HepG2 (cell line): Measurements from ENCODE around the gene CAMKK1. TPM values are rescaled to one million over a fixed set of nuclear protein-coding genes. Genes with fewer than 3 reads are reported as not detected.

Source experiments
- ATAC-seq: fragments of 200-7000 bp; cut with Tn5 transposase; 3 replicates; pipeline ENCODE4 v1.9.1; 2020; ENCODE audit warnings: mild to moderate bottlenecking, moderate library complexity
- BruUV-seq: library from RNA; stranded (reverse); fragments of 400-500 nt; replicated peaks from 2 replicates; lab custom pipeline; 2021; lab: Mats Ljungman, UMichigan
- CTCF ChIA-PET: fragments of 300-600 bp; formaldehyde crosslinking; extraction: SDS; loops from one replicate; lab custom pipeline; 2021; ENCODE audit warnings: low total read pairs, inconsistent platforms, low intra/inter-chr PET ratio; lab: Yijun Ruan, JAX
- POLR2A ChIA-PET: fragments of 350-600 bp; sonication (Branson Sonifier 250); formaldehyde crosslinking; loops from one replicate; lab custom pipeline; 2020; ENCODE audit warnings: antibody characterized with exemption, inconsistent platforms; lab: Yijun Ruan, JAX
- DNase-seq: peaks from one replicate; pipeline ENCODE4 v3.0.0-alpha.2; 2015; ENCODE audit warnings: low spot score
- FAIRE-seq: peaks from 3 replicates; lab custom pipeline; 2011; peaks lifted over from hg19 to GRCh38; lab: Jason Lieb, UNC
- H2AFZ ChIP-seq: one replicate; pipeline ENCODE4 v1.6.1; 2011; ENCODE audit warnings: low read length, inconsistent platforms
- H3K27ac ChIP-seq: fragments of 300-600 bp; 3 replicates; pipeline ENCODE4 v1.8.0; 2011; ENCODE audit warnings: mixed run types, mild to moderate bottlenecking, mixed read lengths, low read length, inconsistent platforms; ENCODE audit not compliant: insufficient read depth; ENCODE audit errors: extremely low read length
- H3K27me3 ChIP-seq, 2 experiments: fragments of 200-600 bp in 1 of 2; 2 replicates in 1 of 2; 3 replicates in 1 of 2; pipeline versions ENCODE4 v1.6.0 to v1.8.0; 2011; ENCODE audit warnings: low read length in 2 of 2, mild to moderate bottlenecking in 2 of 2, moderate library complexity in 2 of 2, inconsistent platforms in 1 of 2; ENCODE audit not compliant: insufficient read depth in 2 of 2, control insufficient read depth in 1 of 2
- H3K36me3 ChIP-seq, 2 experiments: fragments of 200-600 bp in 1 of 2; replicated peaks in 1 of 2; 2 replicates in 1 of 2; 3 replicates in 1 of 2; pipeline versions ENCODE4 v1.5.1 to v1.8.0; 2011; ENCODE audit warnings: low read length in 2 of 2, inconsistent platforms in 1 of 2; ENCODE audit not compliant: insufficient read depth in 2 of 2, control insufficient read depth in 1 of 2
- H3K4me1 ChIP-seq: 2 replicates; pipeline ENCODE4 v1.5.1; 2012; ENCODE audit warnings: low read length, inconsistent platforms; ENCODE audit not compliant: insufficient read depth
- H3K4me2 ChIP-seq: 2 replicates; pipeline ENCODE4 v1.6.0; 2011; ENCODE audit warnings: low read depth, low read length, inconsistent platforms
- H3K4me3 ChIP-seq, 3 experiments: fragments of 200-600 bp in 1 of 3; sonication (generic), shearing (Covaris generic) in 1 of 3; replicated peaks in 1 of 3; 2 replicates each; pipeline ENCODE4 v1.5.1; 2011 to 2016; ENCODE audit warnings: low read length in 3 of 3, inconsistent platforms in 2 of 3, low read depth in 2 of 3, mild to moderate bottlenecking in 2 of 3, control low read depth in 1 of 3, mixed read lengths in 1 of 3; ENCODE audit not compliant: insufficient read depth in 1 of 3
- H3K79me2 ChIP-seq: one replicate; pipeline ENCODE4 v1.6.1; 2011; ENCODE audit warnings: low read length, inconsistent platforms; ENCODE audit not compliant: insufficient read depth
- H3K9ac ChIP-seq: 2 replicates; pipeline ENCODE4 v1.6.0; 2011; ENCODE audit warnings: mild to moderate bottlenecking, low read depth, low read length, inconsistent platforms; ENCODE audit not compliant: insufficient read depth
- H3K9me3 ChIP-seq: 2 replicates; pipeline ENCODE4 v1.5.1; 2012; ENCODE audit warnings: mild to moderate bottlenecking, low read length
- H4K20me1 ChIP-seq: 2 replicates; pipeline ENCODE4 v1.6.0; 2011; ENCODE audit warnings: inconsistent platforms, mild to moderate bottlenecking, low read length, moderate library complexity; ENCODE audit not compliant: insufficient read depth
- DNMT1 ChIP-seq: sonication (generic); formaldehyde crosslinking; IDR thresholded peaks from 2 replicates; pipeline ENCODE4 v1.5.1; 2020; ENCODE audit warnings: mild to moderate bottlenecking, missing genetic modification reagents
- MIER2 ChIP-seq: IDR thresholded peaks from 2 replicates; pipeline ENCODE4 v1.6.1; 2016; ENCODE audit warnings: missing biosample characterization, missing genetic modification reagents
- SIX1 ChIP-seq: sonication (generic); formaldehyde crosslinking; IDR thresholded peaks from 2 replicates; pipeline ENCODE4 v1.4.0; 2020; ENCODE audit warnings: missing genetic modification reagents, borderline replicate concordance
- SMARCC2 ChIP-seq: fragments of 450-650 bp; IDR thresholded peaks from 2 replicates; pipeline ENCODE4 v1.6.1; 2017; ENCODE audit warnings: antibody characterized with exemption, mild to moderate bottlenecking
- ZBTB42 ChIP-seq: sonication (generic); formaldehyde crosslinking; IDR thresholded peaks from 2 replicates; pipeline ENCODE4 v1.5.0; 2020; ENCODE audit warnings: mild to moderate bottlenecking, missing genetic modification reagents
- ZKSCAN1 ChIP-seq: fragments of 150-350 bp; IDR thresholded peaks from 2 replicates; pipeline ENCODE4 v1.6.1; 2014; ENCODE audit warnings: low read length
- ZNF124 ChIP-seq: sonication (generic); formaldehyde crosslinking; IDR thresholded peaks from 2 replicates; pipeline ENCODE4 v1.4.0; 2020; ENCODE audit warnings: missing genetic modification reagents
- ZNF225 ChIP-seq: sonication (generic); formaldehyde crosslinking; IDR thresholded peaks from 2 replicates; pipeline ENCODE4 v1.4.0; 2020; ENCODE audit warnings: mild to moderate bottlenecking, missing genetic modification reagents
- ZNF30 ChIP-seq: sonication (generic); formaldehyde crosslinking; IDR thresholded peaks from 2 replicates; pipeline ENCODE4 v1.5.0; 2020; ENCODE audit warnings: mild to moderate bottlenecking, missing genetic modification reagents
- ZNF761 ChIP-seq: sonication (generic); formaldehyde crosslinking; conservative IDR thresholded peaks from 2 replicates; pipeline ENCODE4 v1.4.0; 2020; ENCODE audit warnings: mild to moderate bottlenecking, missing genetic modification reagents
- WGBS: methylation state at CpG from one replicate; pipeline ENCODE4 v1.1.6; 2017; ENCODE audit warnings: low lambda C conversion rate; 5-methylcytosine and 5-hydroxymethylcytosine counted together
- in situ Hi-C: cut with HindIII; loops from 2 replicates; pipeline ENCODE4 v1.10.0; 2017; ENCODE audit warnings: low pct_unique_long_range_greater_than_20kb; ENCODE audit not compliant: extremely low pct_ligation_motif_present
- intact Hi-C: fragments of 100-400 bp; cut with micrococcal nuclease; formaldehyde crosslinking; loops from one replicate; pipeline ENCODE4 v1.10.0; 2022; ENCODE audit not compliant: unreplicated experiment
- polyA plus RNA-seq, 8 experiments: library from polyadenylated mRNA; depleted of rRNA in 3 of 8; stranded (reverse) in 7 of 8; unstranded in 1 of 8; fragments of >200 nt; fragmentation: Illumina TruSeq in 4 of 8; extraction: Trizol in 4 of 8; gene quantifications; 2 replicates each; pipeline versions ENCODE4 v1.2.1 to v1.2.3, GENCODE V29; 2011 to 2016; ENCODE audit warnings: low read depth in 4 of 8, missing spikeins in 1 of 8, mixed read lengths in 1 of 8; ENCODE audit not compliant: insufficient read depth in 1 of 8
- total RNA-seq, 5 experiments: library from RNA; depleted of rRNA; stranded (reverse); fragments of >200 nt; fragmentation: Illumina TruSeq; extraction: Trizol; gene quantifications; 2 replicates each; pipeline ENCODE4 v1.2.3, GENCODE V29; 2016; ENCODE audit warnings: low read depth in 1 of 5
- TF ChIP-seq, protein P1 (sequence below): sonication (generic); formaldehyde crosslinking; IDR thresholded peaks from 2 replicates; pipeline ENCODE4 v1.5.0; 2020; ENCODE audit warnings: mild to moderate bottlenecking, missing genetic modification reagents, borderline replicate concordance
- TF ChIP-seq, protein P2 (sequence below): sonication (generic); formaldehyde crosslinking; IDR thresholded peaks from 2 replicates; pipeline ENCODE4 v1.5.0; 2020; ENCODE audit warnings: mild to moderate bottlenecking, missing genetic modification reagents
- TF ChIP-seq, protein P3 (sequence below): sonication (generic); formaldehyde crosslinking; IDR thresholded peaks from 2 replicates; pipeline ENCODE4 v1.8.1; 2022; ENCODE audit warnings: low read depth, mild to moderate bottlenecking, missing genetic modification reagents

The CAMKK1 gene
- total and polyA plus RNA-seq, 2 of the 13 experiments (the other 11 are each of a cell fraction or from before 2014, with no cell fraction given): 1.5 to 1.6 TPM

DNA sequence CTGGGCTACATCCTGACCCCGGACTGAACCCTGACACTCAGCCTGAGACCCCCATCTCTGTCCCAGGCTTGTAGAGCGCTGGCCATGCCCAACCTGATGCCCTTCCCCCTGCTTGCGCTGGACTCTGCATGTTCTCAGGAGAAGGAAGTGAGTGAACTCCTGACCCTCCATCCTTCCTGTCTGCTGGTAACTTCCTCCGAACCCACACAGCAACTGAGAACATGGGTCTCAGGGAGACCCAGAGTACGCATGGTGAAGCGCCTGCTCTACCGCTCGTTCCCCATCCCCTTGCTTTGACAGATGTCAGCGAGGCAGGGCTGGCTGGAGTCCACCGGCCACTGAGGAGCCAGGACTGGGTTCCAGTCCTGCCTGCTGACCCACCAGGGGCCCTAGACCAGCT lies 6.1 kb downstream of the CAMKK1 start:
- in situ Hi-C loops: no loop called here
- Histone ChIP-seq H3K4me1 (peaks cover 6% of the 10 kb centered on the region), H3K36me3 (no peaks in the 10 kb centered on the region; a peak in 1 of 5 replicates), H3K27ac (no peak overlapping the region), H3K4me3 (no peak overlapping the region), H2AFZ (no peak overlapping the region), H4K20me1 (no peaks in the 10 kb centered on the region), H3K9ac (no peak overlapping the region), H3K27me3 (no peaks in the 10 kb centered on the region), H3K79me2 (no peaks in the 10 kb centered on the region), H3K4me2 (no peak overlapping the region), H3K9me3 (no peaks in the 10 kb centered on the region)
- ATAC-seq (no peak), DNase-seq (no peak), FAIRE-seq (no peak)
- 90% methylated on average over 8 of the region's 10 CpGs for WGBS
- no TSS peak for BruUV-seq
- intact Hi-C loops: no loop called here
- CTCF ChIA-PET: no interaction called here
- POLR2A ChIA-PET: no interaction called here
- TF ChIP-seq ZBTB42 (CRISPR knock-in tag) (no peak), SMARCC2 (no peak), ZNF30 (no peak), DNMT1 (CRISPR knock-in tag) (no peak), ZNF124 (no peak), MIER2 (no peak), ZKSCAN1 (no peak), SIX1 (no peak), ZNF761 (no peak), ZNF225 (CRISPR knock-in tag) (no peak)
- TF ChIP-seq, protein P1, sequence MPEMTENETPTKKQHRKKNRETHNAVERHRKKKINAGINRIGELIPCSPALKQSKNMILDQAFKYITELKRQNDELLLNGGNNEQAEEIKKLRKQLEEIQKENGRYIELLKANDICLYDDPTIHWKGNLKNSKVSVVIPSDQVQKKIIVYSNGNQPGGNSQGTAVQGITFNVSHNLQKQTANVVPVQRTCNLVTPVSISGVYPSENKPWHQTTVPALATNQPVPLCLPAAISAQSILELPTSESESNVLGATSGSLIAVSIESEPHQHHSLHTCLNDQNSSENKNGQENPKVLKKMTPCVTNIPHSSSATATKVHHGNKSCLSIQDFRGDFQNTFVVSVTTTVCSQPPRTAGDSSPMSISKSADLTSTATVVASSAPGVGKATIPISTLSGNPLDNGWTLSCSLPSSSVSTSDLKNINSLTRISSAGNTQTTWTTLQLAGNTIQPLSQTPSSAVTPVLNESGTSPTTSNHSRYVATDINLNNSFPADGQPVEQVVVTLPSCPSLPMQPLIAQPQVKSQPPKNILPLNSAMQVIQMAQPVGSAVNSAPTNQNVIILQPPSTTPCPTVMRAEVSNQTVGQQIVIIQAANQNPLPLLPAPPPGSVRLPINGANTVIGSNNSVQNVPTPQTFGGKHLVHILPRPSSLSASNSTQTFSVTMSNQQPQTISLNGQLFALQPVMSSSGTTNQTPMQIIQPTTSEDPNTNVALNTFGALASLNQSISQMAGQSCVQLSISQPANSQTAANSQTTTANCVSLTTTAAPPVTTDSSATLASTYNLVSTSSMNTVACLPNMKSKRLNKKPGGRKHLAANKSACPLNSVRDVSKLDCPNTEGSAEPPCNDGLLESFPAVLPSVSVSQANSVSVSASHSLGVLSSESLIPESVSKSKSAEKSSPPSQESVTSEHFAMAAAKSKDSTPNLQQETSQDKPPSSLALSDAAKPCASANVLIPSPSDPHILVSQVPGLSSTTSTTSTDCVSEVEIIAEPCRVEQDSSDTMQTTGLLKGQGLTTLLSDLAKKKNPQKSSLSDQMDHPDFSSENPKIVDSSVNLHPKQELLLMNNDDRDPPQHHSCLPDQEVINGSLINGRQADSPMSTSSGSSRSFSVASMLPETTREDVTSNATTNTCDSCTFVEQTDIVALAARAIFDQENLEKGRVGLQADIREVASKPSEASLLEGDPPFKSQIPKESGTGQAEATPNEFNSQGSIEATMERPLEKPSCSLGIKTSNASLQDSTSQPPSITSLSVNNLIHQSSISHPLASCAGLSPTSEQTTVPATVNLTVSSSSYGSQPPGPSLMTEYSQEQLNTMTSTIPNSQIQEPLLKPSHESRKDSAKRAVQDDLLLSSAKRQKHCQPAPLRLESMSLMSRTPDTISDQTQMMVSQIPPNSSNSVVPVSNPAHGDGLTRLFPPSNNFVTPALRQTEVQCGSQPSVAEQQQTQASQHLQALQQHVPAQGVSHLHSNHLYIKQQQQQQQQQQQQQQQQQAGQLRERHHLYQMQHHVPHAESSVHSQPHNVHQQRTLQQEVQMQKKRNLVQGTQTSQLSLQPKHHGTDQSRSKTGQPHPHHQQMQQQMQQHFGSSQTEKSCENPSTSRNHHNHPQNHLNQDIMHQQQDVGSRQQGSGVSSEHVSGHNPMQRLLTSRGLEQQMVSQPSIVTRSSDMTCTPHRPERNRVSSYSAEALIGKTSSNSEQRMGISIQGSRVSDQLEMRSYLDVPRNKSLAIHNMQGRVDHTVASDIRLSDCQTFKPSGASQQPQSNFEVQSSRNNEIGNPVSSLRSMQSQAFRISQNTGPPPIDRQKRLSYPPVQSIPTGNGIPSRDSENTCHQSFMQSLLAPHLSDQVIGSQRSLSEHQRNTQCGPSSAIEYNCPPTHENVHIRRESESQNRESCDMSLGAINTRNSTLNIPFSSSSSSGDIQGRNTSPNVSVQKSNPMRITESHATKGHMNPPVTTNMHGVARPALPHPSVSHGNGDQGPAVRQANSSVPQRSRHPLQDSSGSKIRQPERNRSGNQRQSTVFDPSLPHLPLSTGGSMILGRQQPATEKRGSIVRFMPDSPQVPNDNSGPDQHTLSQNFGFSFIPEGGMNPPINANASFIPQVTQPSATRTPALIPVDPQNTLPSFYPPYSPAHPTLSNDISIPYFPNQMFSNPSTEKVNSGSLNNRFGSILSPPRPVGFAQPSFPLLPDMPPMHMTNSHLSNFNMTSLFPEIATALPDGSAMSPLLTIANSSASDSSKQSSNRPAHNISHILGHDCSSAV (CRISPR knock-in tag): no peak
- TF ChIP-seq, protein P2, sequence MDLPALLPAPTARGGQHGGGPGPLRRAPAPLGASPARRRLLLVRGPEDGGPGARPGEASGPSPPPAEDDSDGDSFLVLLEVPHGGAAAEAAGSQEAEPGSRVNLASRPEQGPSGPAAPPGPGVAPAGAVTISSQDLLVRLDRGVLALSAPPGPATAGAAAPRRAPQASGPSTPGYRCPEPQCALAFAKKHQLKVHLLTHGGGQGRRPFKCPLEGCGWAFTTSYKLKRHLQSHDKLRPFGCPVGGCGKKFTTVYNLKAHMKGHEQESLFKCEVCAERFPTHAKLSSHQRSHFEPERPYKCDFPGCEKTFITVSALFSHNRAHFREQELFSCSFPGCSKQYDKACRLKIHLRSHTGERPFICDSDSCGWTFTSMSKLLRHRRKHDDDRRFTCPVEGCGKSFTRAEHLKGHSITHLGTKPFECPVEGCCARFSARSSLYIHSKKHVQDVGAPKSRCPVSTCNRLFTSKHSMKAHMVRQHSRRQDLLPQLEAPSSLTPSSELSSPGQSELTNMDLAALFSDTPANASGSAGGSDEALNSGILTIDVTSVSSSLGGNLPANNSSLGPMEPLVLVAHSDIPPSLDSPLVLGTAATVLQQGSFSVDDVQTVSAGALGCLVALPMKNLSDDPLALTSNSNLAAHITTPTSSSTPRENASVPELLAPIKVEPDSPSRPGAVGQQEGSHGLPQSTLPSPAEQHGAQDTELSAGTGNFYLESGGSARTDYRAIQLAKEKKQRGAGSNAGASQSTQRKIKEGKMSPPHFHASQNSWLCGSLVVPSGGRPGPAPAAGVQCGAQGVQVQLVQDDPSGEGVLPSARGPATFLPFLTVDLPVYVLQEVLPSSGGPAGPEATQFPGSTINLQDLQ (CRISPR knock-in tag): no peak
- TF ChIP-seq, protein P3, sequence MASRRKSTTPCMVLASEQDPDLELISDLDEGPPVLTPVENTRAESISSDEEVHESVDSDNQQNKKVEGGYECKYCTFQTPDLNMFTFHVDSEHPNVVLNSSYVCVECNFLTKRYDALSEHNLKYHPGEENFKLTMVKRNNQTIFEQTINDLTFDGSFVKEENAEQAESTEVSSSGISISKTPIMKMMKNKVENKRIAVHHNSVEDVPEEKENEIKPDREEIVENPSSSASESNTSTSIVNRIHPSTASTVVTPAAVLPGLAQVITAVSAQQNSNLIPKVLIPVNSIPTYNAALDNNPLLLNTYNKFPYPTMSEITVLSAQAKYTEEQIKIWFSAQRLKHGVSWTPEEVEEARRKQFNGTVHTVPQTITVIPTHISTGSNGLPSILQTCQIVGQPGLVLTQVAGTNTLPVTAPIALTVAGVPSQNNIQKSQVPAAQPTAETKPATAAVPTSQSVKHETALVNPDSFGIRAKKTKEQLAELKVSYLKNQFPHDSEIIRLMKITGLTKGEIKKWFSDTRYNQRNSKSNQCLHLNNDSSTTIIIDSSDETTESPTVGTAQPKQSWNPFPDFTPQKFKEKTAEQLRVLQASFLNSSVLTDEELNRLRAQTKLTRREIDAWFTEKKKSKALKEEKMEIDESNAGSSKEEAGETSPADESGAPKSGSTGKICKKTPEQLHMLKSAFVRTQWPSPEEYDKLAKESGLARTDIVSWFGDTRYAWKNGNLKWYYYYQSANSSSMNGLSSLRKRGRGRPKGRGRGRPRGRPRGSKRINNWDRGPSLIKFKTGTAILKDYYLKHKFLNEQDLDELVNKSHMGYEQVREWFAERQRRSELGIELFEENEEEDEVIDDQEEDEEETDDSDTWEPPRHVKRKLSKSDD (CRISPR knock-in tag): no peak
